HCT116 (cell line): ENCODE measurements around the gene FHIT. TPM values are rescaled to one million over a fixed set of nuclear protein-coding genes. Genes with fewer than 3 reads are reported as not detected.

Experiments used
- ATAC-seq: fragments of 200-7000 bp; cut with Tn5 transposase; 2 replicates; pipeline ENCODE4 v1.9.1; 2020; ENCODE audit warnings: mild to moderate bottlenecking, moderate library complexity
- BruUV-seq: library from RNA; stranded (reverse); fragments of 400-500 nt; replicated peaks from 2 replicates; lab custom pipeline; 2021; lab: Mats Ljungman, UMichigan
- CTCF ChIA-PET: fragments of 300-600 bp; sonication (Branson Sonifier 250); formaldehyde crosslinking; loops from one replicate; lab custom pipeline; 2021; ENCODE audit warnings: antibody characterized with exemption; lab: Charles Lee
- POLR2A ChIA-PET: fragments of 300-600, 350-600 bp; sonication (Branson Sonifier 250); formaldehyde crosslinking; loops from one replicate; lab custom pipeline; 2021; ENCODE audit warnings: antibody characterized with exemption; lab: Charles Lee
- RAD21 ChIA-PET, 2 experiments: fragments of 300-600 bp; sonication (Branson Sonifier 250); formaldehyde crosslinking; loops; one replicate each; lab custom pipeline; 2023; ENCODE audit warnings: low total read pairs in 2 of 2; ENCODE audit not compliant: uncharacterized antibody in 2 of 2, unreplicated experiment in 2 of 2, low non-redundant PET in 1 of 2; lab: Charles Lee
- DNase-seq: peaks from one replicate; pipeline ENCODE4 v3.0.0-alpha.2; 2010; ENCODE audit warnings: low read depth, low spot score
- H2AFZ ChIP-seq: fragments of 200-600 bp; shearing (Covaris generic), sonication (generic); 2 replicates; pipeline ENCODE4 v1.6.1; 2017; ENCODE audit warnings: low read depth, mixed run types, mixed read lengths, antibody characterized with exemption, low read length; ENCODE audit not compliant: poor library complexity, severe bottlenecking
- H3K27ac ChIP-seq: 2 replicates; pipeline ENCODE4 v1.5.1; 2012; ENCODE audit warnings: low read depth, low read length
- H3K27me3 ChIP-seq: fragments of 200-600 bp; sonication (generic); 2 replicates; pipeline ENCODE4 v1.6.1; 2016; ENCODE audit warnings: mixed run types, low read length, mixed read lengths; ENCODE audit not compliant: insufficient read depth
- H3K36me3 ChIP-seq, 2 experiments: fragments of 200-500 bp in 1 of 2; fragments of 200-600 bp in 1 of 2; sonication (Bioruptor generic) in 1 of 2; sonication (generic) in 1 of 2; 2 replicates each; pipeline versions ENCODE4 v1.5.1 to v1.6.1; 2014 to 2016; ENCODE audit warnings: low read length in 2 of 2, inconsistent platforms in 1 of 2, mixed read lengths in 1 of 2, mixed run types in 1 of 2; ENCODE audit not compliant: insufficient read depth in 2 of 2, control insufficient read depth in 1 of 2
- H3K4me1 ChIP-seq, 2 experiments: fragments of 200-600 bp in 1 of 2; sonication (generic) in 1 of 2; 2 replicates each; pipeline versions ENCODE4 v1.5.1 to v1.6.1; 2012 to 2017; ENCODE audit warnings: low read length in 2 of 2, inconsistent platforms in 1 of 2, mild to moderate bottlenecking in 1 of 2, mixed read lengths in 1 of 2, mixed run types in 1 of 2, moderate library complexity in 1 of 2; ENCODE audit not compliant: insufficient read depth in 2 of 2, control insufficient read depth in 1 of 2
- H3K4me2 ChIP-seq: fragments of 200-600 bp; sonication (generic); 2 replicates; pipeline ENCODE4 v1.6.1; 2017; ENCODE audit warnings: mixed run types, low read length, mixed read lengths
- H3K4me3 ChIP-seq, 2 experiments: fragments of 200-600 bp in 1 of 2; sonication (generic) in 1 of 2; replicated peaks in 1 of 2; 2 replicates each; pipeline ENCODE4 v1.5.1; 2011 to 2016; ENCODE audit warnings: low read length in 2 of 2, control low read depth in 1 of 2, low read depth in 1 of 2, mild to moderate bottlenecking in 1 of 2, mixed read lengths in 1 of 2, mixed run types in 1 of 2
- H3K79me2 ChIP-seq: fragments of 200-600 bp; sonication (generic); 2 replicates; pipeline ENCODE4 v1.6.1; 2017; ENCODE audit warnings: mild to moderate bottlenecking, mixed run types, low read length, moderate library complexity, mixed read lengths; ENCODE audit not compliant: insufficient read depth
- H3K9ac ChIP-seq: fragments of 200-600 bp; sonication (generic); 2 replicates; pipeline ENCODE4 v1.6.1; 2016; ENCODE audit warnings: low read length, mixed read lengths
- H3K9me2 ChIP-seq: fragments of 200-600 bp; sonication (generic), shearing (Covaris generic); 2 replicates; pipeline ENCODE4 v1.6.1; 2017; ENCODE audit warnings: mixed run types, mild to moderate bottlenecking, moderate library complexity; ENCODE audit not compliant: insufficient read depth
- H3K9me3 ChIP-seq, 2 experiments: fragments of 200-500 bp in 1 of 2; fragments of 200-600 bp in 1 of 2; sonication (Bioruptor generic) in 1 of 2; sonication (generic) in 1 of 2; 2 replicates each; pipeline ENCODE4 v1.6.1; 2014 to 2017; ENCODE audit warnings: low read length in 2 of 2, mixed read lengths in 2 of 2, inconsistent platforms in 1 of 2, low read depth in 1 of 2, mild to moderate bottlenecking in 1 of 2, mixed run types in 1 of 2, moderate library complexity in 1 of 2; ENCODE audit not compliant: control insufficient read depth in 1 of 2, insufficient read depth in 1 of 2
- H4K20me1 ChIP-seq: fragments of 200-600 bp; sonication (generic), shearing (Covaris generic); 2 replicates; pipeline ENCODE4 v1.6.1; 2017; ENCODE audit warnings: mixed run types, mild to moderate bottlenecking, moderate library complexity; ENCODE audit not compliant: insufficient read depth
- RAD21 ChIP-seq: IDR thresholded peaks from 2 replicates; pipeline ENCODE4 v1.6.1; 2012; ENCODE audit warnings: low read depth, mild to moderate bottlenecking
- intact Hi-C: fragments of 100-400 bp; cut with micrococcal nuclease; formaldehyde crosslinking; loops from 2 replicates; pipeline ENCODE4 v1.10.0; 2022
- total RNA-seq: library from RNA; stranded (reverse); gene quantifications from one replicate; pipeline ENCODE4 v1.2.1, GENCODE V29; 2021; ENCODE audit not compliant: unreplicated experiment
- TF ChIP-seq, protein P1 (sequence below), 3 experiments: fragments of 200-600 bp in 1 of 3; sonication (generic) in 1 of 3; IDR thresholded peaks in 2 of 3; conservative IDR thresholded peaks in 1 of 3; 2 replicates each; pipeline ENCODE4 v1.5.1; 2012 to 2017; ENCODE audit warnings: low read depth in 2 of 3, low read length in 2 of 3, antibody characterized with exemption in 1 of 3, borderline replicate concordance in 1 of 3, control low read depth in 1 of 3, mild to moderate bottlenecking in 1 of 3, mixed read lengths in 1 of 3, mixed run types in 1 of 3, moderate library complexity in 1 of 3; ENCODE audit not compliant: insufficient read depth in 1 of 3
- TF ChIP-seq, protein P2 (sequence below): IDR thresholded peaks from 2 replicates; pipeline ENCODE4 v1.6.1; 2011; ENCODE audit warnings: mild to moderate bottlenecking, low read length, moderate library complexity; ENCODE audit not compliant: insufficient replicate concordance; ENCODE audit errors: extremely low read depth

Gene FHIT
- total RNA-seq, 1 experiment from 2014 or later: 20.1 TPM

DNA sequence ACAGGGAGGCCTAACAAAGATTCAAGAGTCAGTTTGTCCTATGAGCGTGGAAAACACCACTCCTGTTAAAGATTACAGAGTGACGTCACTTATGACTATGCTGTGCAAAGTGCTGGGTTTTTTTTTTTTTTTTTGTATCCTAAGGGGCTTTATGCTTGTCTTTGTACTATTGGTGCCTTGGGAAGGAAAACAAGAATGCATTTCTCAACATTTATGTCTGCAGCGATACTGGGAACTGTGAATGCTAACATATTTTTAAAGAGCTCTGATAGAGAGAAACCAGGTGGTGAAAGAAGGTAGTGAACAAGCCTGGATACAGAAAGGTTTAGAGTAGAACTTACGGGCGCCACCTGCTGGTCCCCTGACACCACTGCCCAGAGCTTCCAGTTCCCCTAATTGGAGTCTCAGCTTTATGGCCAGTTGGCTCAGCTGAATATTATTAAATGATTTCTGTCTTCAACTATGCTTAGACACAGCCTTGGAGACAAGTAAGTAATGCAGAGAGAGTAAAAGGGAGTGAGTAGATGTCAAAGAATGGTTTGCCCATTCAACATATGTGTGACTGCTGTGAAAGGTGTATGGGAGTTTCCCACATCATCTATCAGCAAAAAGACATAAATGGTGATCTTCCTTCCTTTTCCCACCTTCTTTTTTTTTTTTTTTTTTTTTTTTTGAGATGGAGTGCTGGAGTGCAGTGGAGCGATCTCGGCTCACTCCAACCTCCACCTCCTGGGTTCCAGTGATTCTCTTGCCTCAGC is 1393.5 kb downstream of the FHIT start:
- H3K27ac ChIP-seq: no peak overlapping the region
- H3K4me3 ChIP-seq: no peak overlapping the region
- POLR2A ChIA-PET: interaction anchor here (0.7 kb wide), 1 partner anchor 668 kb away, joined by 3 read pairs; no protein-coding TSS in a partner anchor
- H3K79me2 ChIP-seq: no peaks in the 10 kb centered on the region
- H4K20me1 ChIP-seq: no peaks in the 10 kb centered on the region
- no peak overlapping the region for H3K9ac ChIP-seq
- no peaks in the 10 kb centered on the region for H3K36me3 ChIP-seq
- no TSS peak for BruUV-seq
- RAD21 ChIA-PET: interaction anchor here (0.5 to 1.1 kb wide), 11 partner anchors 37 to 1673 kb away, joined by 3 to 6 read pairs (median 3); no protein-coding TSS in a partner anchor
- intact Hi-C loops: loop anchor here (1.0 to 5.0 kb wide), 5 partner anchors 282 to 1215 kb away; no protein-coding TSS in a partner anchor
- H3K9me3 ChIP-seq: no peaks in the 10 kb centered on the region
- DNase-seq (peak; percentile 73), ATAC-seq (peak; percentile 100)
- peak overlapping the region; percentile 32; the same call in 1 of the 2 replicates for H3K4me2 ChIP-seq
- no peaks in the 10 kb centered on the region for H3K27me3 ChIP-seq
- peaks cover 0 to 7% of the 10 kb centered on the region in 2 experiments; a peak in 2 of 4 replicates for H3K4me1 ChIP-seq
- CTCF ChIA-PET: interaction anchor here (0.7 to 2.2 kb wide), 19 partner anchors 9 to 1219 kb away, joined by 3 to 30 read pairs (median 4); no protein-coding TSS in a partner anchor
- H2AFZ ChIP-seq: peak overlapping the region; percentile 87
- TF ChIP-seq, protein P1, sequence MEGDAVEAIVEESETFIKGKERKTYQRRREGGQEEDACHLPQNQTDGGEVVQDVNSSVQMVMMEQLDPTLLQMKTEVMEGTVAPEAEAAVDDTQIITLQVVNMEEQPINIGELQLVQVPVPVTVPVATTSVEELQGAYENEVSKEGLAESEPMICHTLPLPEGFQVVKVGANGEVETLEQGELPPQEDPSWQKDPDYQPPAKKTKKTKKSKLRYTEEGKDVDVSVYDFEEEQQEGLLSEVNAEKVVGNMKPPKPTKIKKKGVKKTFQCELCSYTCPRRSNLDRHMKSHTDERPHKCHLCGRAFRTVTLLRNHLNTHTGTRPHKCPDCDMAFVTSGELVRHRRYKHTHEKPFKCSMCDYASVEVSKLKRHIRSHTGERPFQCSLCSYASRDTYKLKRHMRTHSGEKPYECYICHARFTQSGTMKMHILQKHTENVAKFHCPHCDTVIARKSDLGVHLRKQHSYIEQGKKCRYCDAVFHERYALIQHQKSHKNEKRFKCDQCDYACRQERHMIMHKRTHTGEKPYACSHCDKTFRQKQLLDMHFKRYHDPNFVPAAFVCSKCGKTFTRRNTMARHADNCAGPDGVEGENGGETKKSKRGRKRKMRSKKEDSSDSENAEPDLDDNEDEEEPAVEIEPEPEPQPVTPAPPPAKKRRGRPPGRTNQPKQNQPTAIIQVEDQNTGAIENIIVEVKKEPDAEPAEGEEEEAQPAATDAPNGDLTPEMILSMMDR (IDR thresholded peaks at IDR 0.05 in 2 of 3, conservative IDR thresholded peaks at IDR 0.05 in 1 of 3; ENCODE audit: borderline replicate concordance in 1 of 3, insufficient read depth in 1 of 3, low read depth in 2 of 3, low read length in 2 of 3): peak; percentile 78 to 95 (median 80)
- TF ChIP-seq, protein P2, sequence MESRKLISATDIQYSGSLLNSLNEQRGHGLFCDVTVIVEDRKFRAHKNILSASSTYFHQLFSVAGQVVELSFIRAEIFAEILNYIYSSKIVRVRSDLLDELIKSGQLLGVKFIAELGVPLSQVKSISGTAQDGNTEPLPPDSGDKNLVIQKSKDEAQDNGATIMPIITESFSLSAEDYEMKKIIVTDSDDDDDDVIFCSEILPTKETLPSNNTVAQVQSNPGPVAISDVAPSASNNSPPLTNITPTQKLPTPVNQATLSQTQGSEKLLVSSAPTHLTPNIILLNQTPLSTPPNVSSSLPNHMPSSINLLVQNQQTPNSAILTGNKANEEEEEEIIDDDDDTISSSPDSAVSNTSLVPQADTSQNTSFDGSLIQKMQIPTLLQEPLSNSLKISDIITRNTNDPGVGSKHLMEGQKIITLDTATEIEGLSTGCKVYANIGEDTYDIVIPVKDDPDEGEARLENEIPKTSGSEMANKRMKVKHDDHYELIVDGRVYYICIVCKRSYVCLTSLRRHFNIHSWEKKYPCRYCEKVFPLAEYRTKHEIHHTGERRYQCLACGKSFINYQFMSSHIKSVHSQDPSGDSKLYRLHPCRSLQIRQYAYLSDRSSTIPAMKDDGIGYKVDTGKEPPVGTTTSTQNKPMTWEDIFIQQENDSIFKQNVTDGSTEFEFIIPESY: no peak
- peak; percentile 81 for TF ChIP-seq RAD21
- H3K9me2 ChIP-seq: no peaks in the 10 kb centered on the region
